Measurements from ENCODE around the gene ITFG1.
"Not testable (repeated sequence)": the region's sequence is repeated elsewhere in the genome, so short reads cannot be mapped to it uniquely, and the experiment has no call there.

The ITFG1 gene

DNA sequence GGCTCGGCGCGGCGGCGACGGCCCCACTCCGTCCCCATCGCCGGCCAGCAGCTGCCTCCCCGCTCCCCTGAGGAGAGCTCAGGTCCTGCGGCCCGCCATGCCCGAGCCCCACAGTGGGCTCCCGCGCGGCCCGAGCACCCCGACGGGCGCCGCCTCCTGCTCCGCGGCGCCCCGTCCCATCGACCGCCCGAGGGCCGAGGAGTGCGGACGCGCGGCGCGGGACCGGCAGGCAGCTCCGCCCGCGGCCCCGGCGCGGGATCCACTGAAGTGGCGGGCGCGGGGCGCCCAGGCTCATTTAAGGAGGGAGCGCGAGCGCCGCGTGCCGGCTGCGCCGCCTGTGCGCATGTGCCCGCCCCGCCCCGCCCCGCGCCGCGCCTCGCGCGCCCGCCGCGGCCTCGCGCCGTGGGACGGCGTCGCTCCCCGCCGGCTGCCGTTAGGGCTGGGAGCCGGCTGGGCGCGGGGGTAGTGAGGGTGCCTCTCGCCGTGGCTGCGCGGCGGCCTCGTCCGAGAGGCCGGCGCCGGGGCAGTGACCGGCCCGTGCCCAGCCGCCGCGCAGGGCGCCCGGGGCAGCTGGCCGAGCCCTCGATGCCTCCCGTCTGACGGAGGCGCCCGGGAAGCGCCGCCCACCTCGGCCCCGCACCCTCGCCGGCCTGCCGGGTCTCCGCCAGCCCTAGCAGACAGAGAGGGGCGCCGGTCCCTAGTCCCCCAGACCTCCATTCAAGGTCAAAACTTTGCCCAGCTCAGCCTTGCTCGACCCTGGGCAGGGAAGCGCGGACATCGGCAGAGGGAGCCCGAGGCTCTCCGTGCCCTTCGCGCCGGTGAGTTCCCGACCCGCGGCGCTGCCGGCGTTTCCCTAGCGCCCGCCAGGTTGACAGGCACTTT is 316.9 kb downstream of the ITFG1 start, which contains the start of gene NETO2:
NETO2 (minus strand) TSS at position 269 of the 882 bp plus-strand sequence. CDS start 333 bp downstream, outside the sequence.
- DNase-seq, result peak in 1 of 2 experiments; percentile 31

DNA sequence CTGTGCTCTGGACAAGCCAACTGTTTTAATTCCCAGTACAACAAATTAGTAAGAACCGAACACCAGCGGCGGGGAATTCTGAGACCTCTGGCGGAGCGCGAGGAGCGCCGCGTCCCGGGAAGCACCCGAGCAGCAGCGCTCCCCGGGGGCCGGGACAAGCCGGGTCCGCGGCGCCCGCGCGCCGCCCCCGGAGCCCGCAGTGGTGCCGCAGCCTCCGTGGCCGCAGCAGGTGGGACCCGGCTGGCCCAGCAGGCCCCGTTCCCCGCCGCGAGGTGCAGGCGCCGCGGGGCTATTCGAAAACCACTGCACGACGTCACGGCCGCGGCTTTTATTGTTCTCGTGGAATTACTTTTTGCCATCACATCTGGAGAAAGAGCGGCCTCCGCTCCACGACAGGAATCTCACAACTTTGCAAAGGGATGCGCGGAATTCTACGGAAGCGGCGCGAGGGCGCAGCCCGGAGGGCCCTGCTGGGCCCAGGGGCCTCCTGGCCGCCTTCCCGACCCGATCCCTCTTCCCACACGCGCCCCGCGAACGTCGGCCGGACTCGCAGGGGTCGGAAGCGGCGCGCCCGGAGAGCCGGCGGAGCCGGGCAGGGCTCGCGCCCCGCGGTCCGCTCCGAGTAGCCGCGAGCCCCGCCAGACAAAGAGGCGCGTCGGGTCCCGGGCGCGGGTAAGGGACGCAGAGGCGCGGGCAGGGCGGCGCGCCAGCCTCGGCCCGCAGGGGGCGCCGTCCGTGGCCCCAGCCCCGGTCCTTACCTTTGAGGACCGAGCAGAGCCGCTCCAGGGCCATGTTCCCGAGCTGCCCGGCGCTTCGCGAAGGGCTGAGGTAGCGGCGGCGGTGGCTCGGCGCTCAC is 317.8 kb downstream of the ITFG1 start:
- peak; percentile 38 to 44 for DNase-seq

DNA sequence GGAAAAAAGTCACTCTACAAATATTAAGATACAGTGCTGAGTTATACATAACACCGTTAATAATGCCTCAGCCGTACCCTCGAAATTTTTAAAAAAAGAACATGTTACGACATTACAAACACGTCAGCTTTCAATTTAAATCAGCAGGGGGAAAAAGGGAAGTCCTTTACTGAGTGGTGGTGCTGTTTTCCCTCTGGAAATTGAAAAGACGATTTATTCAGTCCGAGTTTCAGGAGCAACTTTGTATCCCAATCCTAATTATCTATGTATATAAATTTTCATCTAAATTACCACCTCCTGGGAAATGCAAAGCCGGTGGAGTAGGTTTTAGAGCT is 318.4 kb downstream of the ITFG1 start:
- peak in 1 of 2 experiments; percentile 20 for DNase-seq

DNA sequence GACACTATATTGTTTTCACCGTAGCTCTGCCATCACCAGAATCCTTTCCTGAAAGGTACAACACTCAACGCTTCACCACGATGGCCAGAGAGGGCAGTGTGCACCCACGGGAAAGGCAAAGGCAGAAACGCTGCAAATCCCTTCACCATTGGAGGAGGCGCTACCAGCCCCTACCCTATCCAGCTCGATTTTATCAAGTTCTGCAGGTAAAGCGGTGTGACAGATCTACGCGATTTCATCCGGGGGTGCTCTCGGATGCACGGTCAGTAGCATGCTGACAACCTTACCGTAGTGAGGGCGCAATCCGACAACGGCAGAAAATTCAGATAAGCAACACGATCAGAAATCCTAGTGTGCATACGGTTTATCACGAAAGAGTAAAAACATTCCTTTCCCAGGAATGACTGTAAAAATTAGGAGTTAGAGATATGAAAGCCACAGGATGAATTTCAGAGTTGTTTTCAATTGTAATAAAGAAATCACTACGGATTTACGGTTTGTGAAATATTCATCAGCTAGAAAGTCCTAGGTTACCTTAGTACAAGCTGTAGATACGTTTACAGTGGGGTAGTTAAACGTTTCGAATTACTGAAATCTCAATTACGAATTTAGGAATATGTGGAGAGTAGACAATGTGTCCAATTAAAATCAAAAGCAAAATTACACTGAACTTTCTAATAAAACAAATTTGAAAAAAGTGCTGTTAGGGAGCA is 318.9 kb downstream of the ITFG1 start:
- DNase-seq, result peak in 1 of 2 experiments; percentile 60

DNA sequence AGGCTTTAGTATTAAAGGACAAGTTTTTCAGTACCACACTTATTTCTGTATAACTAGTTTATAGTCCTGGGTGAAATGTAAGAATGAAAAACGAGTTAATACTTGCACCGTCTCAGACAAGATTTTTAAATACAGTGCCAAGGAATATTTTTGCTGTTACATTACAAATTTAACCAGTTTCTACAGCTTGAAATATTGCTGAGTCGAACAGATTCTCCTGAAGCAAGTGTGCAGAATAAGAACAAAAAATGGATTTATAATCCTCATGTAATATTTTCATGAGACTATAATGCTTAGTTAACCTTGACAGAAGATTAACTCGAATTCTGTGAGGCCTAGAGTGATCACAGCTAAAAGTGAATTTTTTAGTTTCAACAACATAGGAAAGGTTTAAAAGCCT is 320.2 kb downstream of the ITFG1 start:
- no peak for DNase-seq

DNA sequence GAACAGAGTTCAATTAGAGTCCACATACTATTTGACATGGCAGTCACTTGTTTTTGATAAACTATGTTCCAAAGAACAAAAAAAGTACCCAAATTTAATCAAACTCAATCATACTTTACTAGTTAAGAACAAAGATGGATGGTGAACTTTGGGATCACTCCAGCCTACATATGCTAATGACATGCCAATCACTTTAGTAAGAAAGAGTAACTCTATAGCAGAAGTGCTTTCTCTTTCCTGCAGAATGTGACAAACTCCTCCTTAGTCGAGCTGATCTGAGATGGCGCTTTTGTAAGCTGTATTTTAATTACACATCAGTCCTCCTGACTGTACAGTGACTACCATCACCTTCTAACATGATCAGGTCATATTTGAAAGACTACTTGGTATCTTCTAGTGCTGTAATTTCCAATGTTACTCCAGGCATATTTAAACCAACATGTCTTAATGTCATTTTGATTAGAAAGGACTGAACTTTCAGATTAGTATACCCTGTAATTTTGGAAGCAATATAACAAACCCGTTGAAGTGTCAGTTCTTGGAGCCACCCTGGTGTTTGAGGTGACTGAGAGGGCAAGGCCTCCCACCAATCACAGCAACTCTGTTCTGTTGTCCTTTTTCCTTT is 321.2 kb downstream of the ITFG1 start:
- DNase-seq, result peak in 1 of 2 experiments; percentile 16

DNA sequence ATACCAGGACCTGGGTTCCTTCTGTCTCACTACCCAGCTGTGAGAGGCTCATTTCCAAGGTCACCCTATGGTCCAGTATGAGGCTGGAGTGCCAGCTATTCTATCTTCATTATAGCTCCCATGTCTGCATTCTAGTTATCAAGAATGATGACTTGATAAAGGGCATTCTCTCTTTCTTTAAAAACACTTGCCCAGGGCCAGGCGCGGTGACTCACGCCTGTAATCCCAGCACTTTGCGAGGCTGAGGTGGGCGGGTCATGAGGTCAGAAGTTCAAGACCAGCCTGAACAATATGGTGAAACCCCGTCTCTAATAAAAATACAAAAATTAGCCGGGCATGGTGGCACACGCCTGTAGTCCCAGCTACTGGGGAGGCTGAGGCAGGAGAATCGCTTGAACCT is 322.9 kb downstream of the ITFG1 start:
- DNase-seq, result not testable (repeated sequence)

DNA sequence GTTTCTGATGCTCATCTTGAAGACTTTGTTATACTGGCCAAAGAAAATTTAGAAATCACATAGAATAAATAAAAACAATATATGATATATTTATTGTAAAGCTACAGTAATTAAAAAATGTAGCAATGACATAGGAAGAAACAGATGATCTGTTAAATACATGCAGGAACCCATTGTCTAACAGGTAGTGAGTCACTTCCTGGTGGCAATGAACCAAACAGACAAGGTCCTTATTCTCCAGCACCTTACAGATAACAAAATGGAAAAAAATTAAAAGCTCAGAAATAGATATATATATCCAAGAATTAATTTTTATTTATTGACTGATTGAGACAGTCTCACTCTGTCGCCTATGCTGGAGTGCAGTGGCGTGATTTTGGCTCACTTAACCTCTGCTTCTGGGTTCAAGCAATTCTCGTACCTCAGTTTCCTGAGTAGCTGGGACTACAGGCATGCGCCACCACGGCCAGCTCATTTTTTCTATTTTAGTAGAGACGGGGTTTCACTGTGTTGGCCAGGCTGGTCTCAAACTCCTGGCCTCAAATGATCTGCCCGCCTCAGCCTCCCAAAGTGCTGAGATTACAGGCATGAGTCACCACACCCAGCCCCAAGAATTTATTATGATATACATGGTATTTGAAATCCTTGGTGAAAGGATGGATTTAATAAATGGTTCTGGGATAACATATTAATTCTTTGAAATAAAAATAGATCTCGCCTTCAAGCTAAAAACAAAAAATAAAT is 324.6 kb downstream of the ITFG1 start:
- peak in 1 of 2 experiments; percentile 47 for DNase-seq

DNA sequence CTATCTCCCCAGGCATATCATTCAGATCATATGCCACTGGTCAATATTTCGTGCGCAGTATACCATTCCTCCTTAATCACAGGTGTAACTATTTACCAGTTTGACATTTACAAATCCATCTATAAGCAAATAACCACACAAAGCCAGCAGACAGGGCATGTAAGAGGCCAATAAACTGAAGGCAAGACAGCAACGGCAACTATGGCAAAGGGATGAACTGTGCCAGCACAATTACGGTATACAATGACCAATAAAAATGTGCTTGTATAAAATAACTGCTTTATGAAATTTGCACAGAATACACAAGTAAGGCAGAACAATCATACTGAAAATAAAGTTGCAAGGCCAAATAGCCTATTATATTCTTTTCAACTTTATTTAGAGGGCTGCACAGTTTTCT is 326.3 kb downstream of the ITFG1 start:
- DNase-seq, result no peak

DNA sequence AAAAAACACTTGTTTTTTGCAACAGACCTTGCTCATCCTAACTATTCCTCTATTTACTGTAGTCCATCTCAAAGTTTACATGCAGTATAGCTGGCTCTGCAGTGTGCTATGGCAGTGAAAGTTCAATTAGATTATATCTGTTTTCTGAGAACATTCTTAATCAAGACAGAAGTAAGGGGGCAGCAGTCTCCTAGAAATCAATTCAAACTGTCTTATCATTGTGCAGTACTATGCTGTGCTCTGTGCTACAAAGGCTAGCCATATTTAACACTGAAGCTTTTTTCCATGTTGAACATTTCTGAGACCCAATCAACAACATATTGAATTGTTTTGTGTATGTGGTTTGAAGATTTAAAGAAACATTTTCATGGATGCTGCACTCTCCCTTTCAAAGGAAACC is 328.6 kb downstream of the ITFG1 start:
- DNase-seq, result peak in 1 of 2 experiments; percentile 15

DNA sequence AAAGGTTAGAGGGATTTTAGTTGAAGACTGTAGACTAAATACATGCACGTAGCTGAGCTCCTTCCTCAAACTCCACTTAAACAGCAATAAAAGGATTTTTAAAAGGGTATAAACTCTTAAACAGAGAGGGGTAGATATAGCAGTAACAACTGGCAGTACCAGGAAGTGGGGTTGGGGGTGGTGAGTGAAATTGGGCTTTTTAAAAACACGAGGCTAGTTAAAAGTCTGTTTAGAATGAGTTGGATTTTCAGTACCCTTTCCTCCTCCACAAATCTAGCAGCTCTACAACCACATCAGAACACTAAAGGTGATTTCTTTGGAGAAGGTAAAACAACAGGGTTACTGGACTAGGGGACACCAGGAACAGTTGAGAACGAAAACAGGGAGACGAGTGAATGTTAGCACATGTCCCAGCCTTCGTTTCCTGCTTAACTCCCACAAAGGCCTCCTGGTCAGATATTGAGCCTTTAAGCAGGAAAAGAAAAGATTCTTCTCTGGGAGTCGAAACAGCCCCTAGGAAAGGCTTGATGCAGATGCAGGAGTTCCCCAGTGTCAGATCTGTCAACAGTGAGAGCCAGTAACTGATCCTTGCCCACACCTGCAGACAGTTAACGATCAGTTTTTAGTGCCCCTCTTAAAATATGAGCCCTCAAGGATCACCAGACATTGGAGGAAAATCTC is 331.0 kb downstream of the ITFG1 start:
- no peak for DNase-seq

DNA sequence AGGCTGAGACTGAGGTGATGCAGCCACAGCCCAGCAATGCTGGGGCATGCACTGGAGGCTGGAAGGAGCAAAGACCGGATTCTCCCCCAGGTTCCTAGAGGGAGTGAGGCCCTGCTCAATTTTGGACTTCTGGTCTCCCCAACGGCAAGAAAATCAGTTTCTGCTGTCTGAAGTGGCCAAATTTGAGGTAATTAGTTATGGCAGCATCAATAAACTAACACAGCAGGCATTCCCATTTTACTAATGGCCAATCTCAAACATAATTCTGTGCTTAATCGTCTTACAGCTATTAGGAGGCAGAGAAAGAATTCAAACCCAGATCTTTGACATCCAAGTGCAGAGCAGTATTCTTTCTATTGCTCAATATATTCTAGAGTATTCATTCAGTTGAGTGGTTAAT is 333.3 kb downstream of the ITFG1 start:
- DNase-seq, result no peak

DNA sequence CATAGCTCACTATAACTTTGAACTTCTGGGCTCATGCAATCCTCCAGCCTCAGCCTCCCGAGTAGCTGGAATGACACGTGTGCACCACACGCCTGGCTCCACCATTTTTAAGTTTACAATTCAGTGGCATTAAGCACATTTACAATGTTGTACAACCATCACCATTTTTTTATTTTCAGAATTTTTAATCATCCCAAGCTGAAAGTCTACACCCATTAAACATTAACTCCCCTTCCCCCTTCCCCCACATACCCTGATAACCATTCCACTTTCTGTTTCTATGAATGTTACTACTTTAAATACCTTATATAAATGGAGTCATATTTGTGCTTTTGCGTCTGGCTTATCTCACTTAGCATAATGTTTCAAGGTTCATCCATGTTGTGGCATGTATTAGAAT is 335.1 kb downstream of the ITFG1 start:
- DNase-seq, result no peak

DNA sequence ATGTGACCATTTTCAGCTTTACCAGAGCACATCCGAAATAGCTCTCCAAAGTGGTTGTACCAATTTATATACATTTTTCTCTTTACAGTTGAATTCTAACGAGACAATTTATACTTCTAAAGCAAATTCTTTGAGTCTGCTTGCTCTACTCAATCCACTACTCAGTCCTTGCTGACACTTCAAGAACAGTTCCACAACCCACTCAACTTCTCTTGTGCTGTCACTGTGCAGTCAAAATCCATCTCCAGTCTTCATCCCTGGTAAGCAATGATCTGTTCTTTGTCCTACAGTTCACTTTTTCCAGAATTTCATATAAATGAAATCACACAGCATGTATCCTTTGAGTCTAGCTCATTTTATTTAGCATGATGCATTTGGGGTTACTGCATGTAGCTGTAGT is 347.7 kb downstream of the ITFG1 start:
- no peak for DNase-seq

DNA sequence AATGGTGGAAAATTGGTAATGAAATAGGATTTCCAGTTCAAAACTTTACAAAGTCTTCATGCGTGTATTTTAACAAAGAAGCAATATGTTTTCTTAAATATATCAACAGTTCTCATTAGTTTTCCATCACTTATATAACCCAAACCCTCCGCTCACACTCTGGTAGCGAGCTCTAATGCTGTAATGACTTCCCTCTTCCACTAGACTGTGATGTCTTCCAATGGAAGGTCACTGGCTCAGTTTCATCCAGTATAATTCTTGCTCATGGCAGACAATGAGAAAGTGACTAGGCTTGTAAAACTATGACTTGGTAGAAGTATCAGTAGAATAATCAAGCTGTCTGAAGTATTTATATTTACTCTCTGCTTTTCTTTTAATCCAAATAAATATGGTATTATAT is 349.9 kb downstream of the ITFG1 start:
- no peak for DNase-seq

DNA sequence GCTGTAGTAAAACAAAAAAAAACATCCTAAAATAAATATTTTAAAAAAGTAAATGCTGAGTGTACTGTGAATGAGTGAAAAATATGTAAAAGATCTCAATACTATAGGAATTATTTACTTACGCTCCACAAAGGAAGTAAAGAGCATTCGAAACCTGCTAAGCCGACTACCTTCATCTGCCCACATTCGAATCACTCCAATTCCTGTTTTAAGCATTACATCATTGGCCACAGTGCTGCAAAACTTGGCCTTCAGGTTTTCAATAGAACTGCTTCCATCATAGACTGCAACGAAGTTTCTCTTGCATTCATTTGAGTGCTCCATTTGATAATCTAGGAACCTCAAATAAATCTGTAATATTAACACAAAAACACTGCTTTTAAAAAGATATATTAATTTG is 351.5 kb downstream of the ITFG1 start:
- no peak for DNase-seq
